Measurements from ENCODE around the gene ARHGAP19.
A peak's percentile ranks its signal among the peaks of the same experiment; 100 is the strongest.
"Not testable (repeated sequence)": the region's sequence is repeated elsewhere in the genome, so short reads cannot be mapped to it uniquely, and the experiment has no call there.

The ARHGAP19 gene

DNA sequence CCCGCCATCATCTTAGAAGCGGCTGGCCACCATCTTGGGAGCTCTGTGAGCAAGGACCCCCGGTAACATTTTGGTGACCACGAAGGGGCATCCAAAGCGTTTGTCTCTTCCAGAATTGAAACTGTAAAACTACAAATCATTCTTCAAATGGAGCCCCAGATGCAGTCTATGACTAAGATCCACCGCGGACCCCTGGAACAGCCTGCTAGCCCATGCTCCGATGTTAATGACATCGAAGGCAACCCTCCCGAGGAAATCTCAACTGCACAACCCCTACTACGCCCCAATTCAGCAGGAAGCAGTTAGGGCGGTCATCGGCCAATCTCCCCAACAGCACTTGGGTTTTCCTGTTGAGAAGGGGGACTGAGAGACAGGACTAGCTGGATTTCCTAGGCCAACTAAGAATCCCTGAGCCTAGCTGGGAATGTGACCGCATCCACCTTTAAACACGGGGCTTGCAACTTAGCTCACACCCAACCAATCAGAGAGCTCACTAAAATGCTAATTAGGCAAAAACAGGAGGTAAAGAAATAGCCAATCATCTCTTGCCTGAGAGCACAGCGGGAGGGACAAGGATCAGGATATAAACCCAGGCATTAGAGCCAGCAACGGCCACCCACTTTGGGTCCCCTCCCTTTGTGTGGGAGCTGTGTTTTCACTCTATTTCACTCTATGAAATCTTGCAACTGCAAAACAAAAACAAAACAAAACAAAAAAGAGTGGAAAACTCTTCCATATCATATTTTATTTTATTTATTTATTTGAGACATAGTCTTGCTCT is 1.7 kb downstream of the ARHGAP19 start:
- not testable (repeated sequence) for DNase-seq

- not testable (repeated sequence) for DNase-seq
These were observed 2.4 kb downstream of the ARHGAP19 start for GRCh38 chr10:97290076-97290475.

- no peak for DNase-seq
These were observed 11.7 kb downstream of the ARHGAP19 start for GRCh38 chr10:97280783-97281182.

GRCh38 chr10:97279121-97279815 is 13.2 kb downstream of the ARHGAP19 start:
- DNase-seq = no peak

DNA sequence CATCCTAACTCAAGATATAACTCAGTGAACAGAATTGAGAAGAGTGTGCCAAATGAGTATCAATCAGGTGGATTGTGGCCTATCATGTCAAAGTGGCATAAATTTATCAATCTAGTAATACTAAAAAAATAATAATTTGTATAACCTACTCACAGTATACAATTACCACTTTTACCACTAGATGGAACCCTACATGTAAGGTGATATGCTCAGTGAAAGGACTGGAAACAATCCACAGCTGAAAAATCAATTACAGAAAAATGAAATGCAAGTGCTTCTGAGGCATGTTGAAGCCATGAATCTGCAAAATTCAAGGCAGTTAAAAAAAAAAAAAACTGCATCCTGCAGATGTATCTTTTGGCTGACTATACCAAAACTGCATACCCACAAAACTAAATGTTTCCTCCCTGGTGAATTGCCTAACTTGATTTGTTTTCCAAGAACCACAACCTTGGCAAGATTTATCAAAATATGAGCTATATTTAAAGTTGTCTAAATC is 13.9 kb downstream of the ARHGAP19 start:
- DNase-seq = peak in 1 of 56 donors; percentile 15

GRCh38 chr10:97277551-97277950 is 14.9 kb downstream of the ARHGAP19 start:
- DNase-seq = no peak

- DNase-seq = no peak
These were observed 17.6 kb downstream of the ARHGAP19 start for GRCh38 chr10:97274828-97275227.

DNA sequence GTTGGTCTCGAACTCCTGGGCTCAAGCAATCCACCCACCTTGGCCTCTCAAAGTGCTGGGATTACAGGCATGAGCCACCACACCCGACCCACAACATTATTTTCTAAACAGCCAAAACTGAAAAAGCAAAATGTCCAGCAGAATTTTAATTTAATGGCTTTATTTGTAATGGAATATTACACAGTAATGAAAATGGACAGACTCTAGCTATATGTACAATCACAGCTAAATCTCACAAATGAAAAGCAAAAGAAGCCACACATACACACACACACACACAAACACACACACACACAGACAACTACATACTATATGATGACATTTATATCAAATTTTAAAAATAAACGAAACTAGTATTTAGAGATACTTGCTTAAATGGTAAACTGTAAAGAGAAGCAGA is 18.7 kb downstream of the ARHGAP19 start:
- DNase-seq = no peak

DNA sequence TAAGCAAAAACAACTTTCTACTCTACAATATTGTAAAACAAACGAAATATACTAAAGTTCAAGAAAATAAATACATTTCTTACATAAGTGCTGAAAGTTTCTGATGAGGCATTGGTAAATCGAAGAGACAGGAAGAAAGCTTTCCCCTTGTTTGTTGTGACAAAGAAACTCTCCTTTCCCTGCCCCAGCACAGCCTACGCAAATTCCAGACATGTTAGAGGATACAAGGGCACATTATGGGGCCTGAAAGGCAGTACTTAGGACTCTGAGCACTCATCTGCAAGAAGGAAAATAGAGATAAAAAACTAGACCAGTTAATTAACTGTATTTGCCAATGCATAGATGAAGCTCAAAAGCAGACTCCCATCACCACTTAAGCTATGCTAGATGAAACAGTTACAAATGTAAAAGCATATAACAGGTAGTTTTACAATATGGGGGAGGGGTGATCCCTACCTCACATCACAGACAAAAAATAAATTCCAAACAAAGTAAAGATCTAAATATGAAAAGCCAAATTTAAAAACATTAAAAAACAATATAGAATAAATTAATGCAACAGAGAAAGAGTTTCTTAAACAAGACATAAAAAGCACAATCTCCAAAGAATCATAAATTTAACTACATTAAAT is 21.8 kb downstream of the ARHGAP19 start:
- DNase-seq = no peak

DNA sequence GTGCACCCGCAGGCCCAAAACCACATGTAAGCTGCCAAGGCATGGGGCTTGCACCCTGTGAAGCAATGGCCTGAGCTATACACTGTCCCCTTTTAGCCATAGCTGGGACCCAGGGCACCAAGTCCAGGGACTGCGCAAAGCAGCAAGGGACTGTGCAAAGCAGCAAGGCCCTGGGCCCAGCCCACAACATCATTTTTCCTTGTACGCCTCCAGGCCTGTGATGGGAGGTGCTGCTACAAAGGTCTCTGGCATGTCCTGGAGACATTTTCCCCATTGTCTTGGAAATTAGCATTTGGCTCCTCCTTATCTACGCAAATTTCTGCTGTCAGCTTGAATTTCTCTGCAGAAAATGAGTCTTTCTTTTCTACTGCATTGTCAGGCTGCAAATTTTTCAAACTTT is 24.8 kb downstream of the ARHGAP19 start:
- no peak for DNase-seq

DNA sequence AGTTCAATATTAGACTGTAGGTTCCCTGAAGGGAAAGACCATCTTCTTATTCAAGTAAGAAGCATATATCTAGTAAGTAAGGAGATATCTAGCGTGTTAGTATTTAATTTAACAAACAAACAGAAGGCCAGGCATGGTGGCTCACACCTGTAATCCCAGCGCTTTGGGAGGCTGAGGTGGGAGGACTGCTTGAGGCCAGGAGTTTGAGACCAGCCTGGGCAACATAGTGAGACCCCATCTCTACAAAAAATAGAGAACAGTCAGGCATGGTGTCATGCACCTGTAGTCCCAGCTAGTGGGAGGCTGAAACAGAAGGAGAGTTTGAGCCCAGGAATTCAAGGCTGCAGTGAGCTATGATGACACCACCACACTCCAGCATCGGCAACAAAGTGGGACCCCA is 27.3 kb downstream of the ARHGAP19 start:
- not testable (repeated sequence) for DNase-seq

DNA sequence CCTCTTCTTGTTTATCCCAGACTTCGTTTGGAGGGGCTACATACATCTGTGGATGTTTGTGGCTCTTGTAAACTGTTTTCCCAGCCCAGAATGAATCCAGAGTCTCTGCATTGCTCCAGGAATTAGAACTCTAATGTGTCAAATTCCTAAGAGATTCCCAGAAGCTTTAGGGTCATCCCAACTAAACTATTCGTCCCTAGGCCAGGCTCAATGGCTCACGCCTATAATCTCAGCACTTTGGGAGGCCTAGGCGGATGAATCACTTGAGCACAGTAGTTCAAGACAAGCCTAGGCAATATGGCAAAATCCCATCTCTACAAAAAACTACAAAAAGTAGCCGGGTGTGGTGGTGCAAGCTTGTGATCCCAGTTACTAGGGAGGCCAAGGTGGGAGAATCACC is 28.5 kb downstream of the ARHGAP19 start:
- DNase-seq = no peak

- no peak for DNase-seq
These were observed 30.8 kb downstream of the ARHGAP19 start for GRCh38 chr10:97261656-97262055.

DNA sequence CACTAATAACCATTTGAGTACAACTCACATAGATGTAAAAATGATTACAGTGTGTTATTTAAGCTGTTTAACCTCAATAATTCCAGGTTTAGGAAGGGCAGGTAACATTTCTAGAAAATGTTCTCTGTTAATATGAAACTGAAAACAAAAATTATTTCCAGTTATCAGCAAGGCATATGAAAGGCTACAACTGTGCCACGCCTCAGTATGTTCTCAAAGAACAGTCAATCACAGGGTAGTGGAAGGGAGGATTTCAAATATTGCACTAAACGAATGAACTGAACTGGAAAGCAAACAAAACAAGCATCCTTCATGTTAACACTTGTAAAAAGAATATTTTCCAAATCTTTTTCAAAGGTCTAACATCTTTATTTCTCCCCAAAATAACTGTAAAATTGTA is 31.3 kb downstream of the ARHGAP19 start:
- no peak for DNase-seq

- DNase-seq = no peak
These were observed 33.3 kb downstream of the ARHGAP19 start for GRCh38 chr10:97259119-97259518.

DNA sequence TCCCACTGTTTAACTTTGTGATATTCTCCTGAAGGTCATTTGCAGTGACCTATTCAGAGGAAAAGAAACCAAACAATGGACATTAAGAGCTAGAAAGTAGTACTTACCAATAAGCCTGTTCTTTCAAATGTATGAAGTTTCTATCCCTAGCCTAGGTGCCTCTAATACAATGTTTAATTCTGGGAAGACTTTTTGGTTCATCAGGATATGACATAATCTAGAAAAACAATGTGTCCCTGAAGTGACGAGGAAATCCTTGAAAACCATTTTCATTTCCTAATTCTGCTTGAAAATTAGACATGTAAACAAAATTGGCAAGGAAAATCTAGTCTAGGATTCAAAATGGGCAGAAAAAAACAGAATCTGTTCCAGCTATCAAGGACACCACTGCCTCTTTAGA is 36.1 kb downstream of the ARHGAP19 start:
- no peak for DNase-seq

DNA sequence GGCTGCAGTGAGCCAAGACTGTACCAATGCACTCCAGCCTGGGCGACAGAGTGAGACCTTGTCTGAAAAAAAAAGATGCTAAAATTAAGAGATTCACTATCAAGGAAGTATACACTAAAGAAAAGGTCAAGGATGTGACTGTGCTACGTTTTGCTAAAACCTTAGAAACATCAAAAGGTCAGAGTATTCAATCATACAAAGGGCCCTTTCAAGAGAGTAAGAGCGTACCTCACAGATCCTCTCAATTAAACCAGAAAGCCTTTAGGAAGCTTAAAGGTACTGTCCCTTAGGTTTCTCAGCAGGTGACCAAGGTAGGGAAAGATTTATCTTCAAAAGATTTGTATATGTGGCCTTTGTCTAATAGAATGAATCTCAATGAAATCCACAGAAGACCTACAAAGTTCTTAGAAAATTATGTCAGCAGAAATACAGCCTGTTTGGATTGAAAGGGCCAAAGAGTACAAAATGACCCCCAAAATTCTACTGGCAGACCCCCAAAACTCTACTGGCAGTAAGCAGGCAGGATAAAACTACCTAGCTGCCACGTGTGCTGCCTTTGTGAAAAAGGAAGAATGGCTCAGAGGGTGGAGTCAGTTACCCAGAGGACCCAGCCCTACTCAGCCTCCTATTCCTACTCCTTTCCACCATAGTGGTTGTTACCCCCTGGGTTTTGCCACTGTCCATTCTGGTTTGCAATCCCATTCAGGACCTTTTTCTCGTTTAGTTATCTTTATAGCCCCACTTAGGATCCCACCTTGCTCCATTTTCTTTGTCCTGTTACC is 36.7 kb downstream of the ARHGAP19 start:
- no peak for DNase-seq

DNA sequence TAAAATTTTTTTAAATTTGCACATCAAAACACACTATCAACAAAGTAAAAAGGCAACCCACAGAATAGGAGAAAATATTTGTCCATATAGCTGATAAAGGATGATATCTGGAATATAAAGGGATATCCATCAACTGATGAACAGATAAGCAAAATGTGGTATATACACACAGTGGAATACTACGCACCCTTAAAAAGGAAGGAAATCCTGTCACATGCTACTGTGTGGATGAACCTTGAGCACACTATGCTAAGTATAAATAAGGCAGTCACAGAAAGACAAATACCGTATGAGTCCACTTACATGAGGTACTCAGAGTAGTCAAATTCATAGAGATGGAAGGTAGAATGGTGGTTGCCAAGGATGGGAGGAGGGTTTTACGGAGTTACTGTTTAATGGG is 37.7 kb downstream of the ARHGAP19 start:
- no peak for DNase-seq

DNA sequence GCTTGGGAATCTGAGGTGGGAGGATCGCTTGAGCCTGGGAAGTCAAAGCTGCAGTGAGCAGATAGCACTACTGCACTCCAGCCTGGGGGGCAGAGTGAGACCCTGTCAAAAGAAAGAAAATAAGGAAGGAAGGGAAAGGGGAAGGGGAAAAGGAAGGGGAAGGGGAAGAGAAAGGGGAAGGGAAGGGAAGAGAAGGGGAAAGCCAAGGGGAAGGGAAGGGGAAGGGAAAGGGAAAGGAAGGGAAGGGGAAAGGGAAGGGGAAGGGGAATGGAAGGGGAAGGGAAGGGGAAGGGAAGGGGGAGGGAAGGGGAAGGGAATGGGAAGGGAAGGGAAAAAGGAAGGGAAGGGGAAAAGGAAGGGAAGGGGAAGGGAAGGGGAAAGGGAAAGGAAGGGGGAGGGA is 41.5 kb downstream of the ARHGAP19 start:
- no peak for DNase-seq

- no peak for DNase-seq
These were observed 48.6 kb downstream of the ARHGAP19 start for GRCh38 chr10:97243836-97244235.

DNA sequence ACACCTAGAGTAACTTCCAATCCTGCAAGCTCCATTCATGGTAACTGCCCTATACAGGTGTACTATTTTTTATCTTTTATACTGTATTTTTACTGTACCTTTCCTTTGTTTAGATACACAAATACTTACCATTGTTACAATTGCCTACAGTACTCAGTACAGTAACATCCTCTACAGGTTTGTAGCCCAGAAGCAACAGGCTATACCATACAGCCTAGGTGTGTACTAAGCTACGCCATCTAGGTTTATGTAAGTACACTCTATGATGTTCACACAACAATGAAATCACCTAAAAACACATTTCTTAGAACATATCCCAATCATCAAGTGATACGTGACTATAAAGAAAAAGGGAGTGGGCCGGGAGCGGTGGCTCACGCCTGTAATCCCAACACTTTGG is 53.6 kb downstream of the ARHGAP19 start:
- no peak for DNase-seq

DNA sequence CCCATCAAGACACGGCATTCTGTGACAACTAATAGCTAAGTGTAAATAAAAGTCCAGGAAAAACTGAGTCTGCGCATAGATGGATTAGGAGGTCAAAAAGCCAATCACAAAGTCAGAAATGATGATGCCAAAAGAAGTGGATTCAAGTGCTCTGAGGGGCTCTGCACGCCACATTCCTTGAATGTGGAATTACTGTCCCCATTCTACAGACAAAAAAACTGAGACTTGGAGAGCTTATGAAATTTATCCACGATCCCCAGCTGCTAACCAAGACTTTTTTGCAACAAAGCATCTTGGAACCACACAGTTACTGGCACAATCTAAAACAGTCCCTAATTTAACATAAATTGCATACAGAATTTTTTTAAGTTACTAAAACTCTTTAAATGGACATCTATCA is 57.1 kb downstream of the ARHGAP19 start:
- no peak for DNase-seq
